SJSA1 (cell line): ENCODE measurements around the gene C1orf21. TPM values are rescaled to one million over a fixed set of nuclear protein-coding genes. Genes with fewer than 3 reads are reported as not detected.

Experiments
- DNase-seq, 2 experiments: peaks; one replicate each; pipeline ENCODE4 v3.0.0-alpha.2; 2015 to 2020; ENCODE audit warnings: low spot score in 2 of 2, low read depth in 1 of 2
- H3K27ac ChIP-seq: fragments of 250-450 bp; sonication (Bioruptor Pico); 2 replicates; pipeline ENCODE4 v1.5.1; 2020; ENCODE audit warnings: mild to moderate bottlenecking, moderate library complexity
- H3K27me3 ChIP-seq: fragments of 250-450 bp; sonication (Bioruptor Pico); replicated peaks from 2 replicates; pipeline ENCODE4 v1.5.1; 2020; ENCODE audit warnings: mild to moderate bottlenecking, moderate library complexity
- H3K36me3 ChIP-seq: fragments of 250-450 bp; sonication (Bioruptor Pico); 2 replicates; pipeline ENCODE4 v1.5.1; 2020; ENCODE audit warnings: mild to moderate bottlenecking
- H3K4me1 ChIP-seq: fragments of 250-450 bp; sonication (Bioruptor Pico); replicated peaks from 2 replicates; pipeline ENCODE4 v1.6.1; 2021; ENCODE audit warnings: mild to moderate bottlenecking
- H3K4me3 ChIP-seq: fragments of 250-450 bp; sonication (Bioruptor Pico); 2 replicates; pipeline ENCODE4 v1.5.1; 2020; ENCODE audit warnings: mild to moderate bottlenecking
- H3K9me3 ChIP-seq: fragments of 250-450 bp; sonication (Bioruptor Pico); replicated peaks from 2 replicates; pipeline ENCODE4 v1.5.1; 2020; ENCODE audit warnings: mild to moderate bottlenecking
- total RNA-seq: library from RNA; depleted of rRNA; stranded (reverse); fragments of >200 nt; shearing (Covaris generic); gene quantifications from 2 replicates; pipeline ENCODE4 v1.2.3, GENCODE V29; 2014

Gene C1orf21
- total RNA-seq, 1 experiment from 2014 or later: 13.3 TPM

GRCh38 chr1:184480736-184481135, 93.9 kb downstream of the C1orf21 start:
- Histone ChIP-seq H3K27me3 (no peaks in the 10 kb centered on the region), H3K9me3 (no peaks in the 10 kb centered on the region), H3K27ac (no peak overlapping the region), H3K36me3 (no peaks in the 10 kb centered on the region), H3K4me3 (no peak overlapping the region), H3K4me1 (peaks cover 26% of the 10 kb centered on the region)
- DNase-seq: no peak

- Histone ChIP-seq H3K4me3 (no peak overlapping the region), H3K27me3 (no peaks in the 10 kb centered on the region), H3K27ac (no peak overlapping the region), H3K36me3 (no peaks in the 10 kb centered on the region), H3K4me1 (peaks cover 32% of the 10 kb centered on the region), H3K9me3 (no peaks in the 10 kb centered on the region)
- DNase-seq: no peak
These were observed 95.3 kb downstream of the C1orf21 start for GRCh38 chr1:184482136-184482535.

- H3K27ac ChIP-seq: no peak overlapping the region
These were observed 96.4 kb downstream of the C1orf21 start for GRCh38 chr1:184483101-184483683.

GRCh38 chr1:184485751-184486723, 99.2 kb downstream of the C1orf21 start:
- Histone ChIP-seq H3K9me3 (no peaks in the 10 kb centered on the region), H3K4me1 (peaks cover 38% of the 10 kb centered on the region), H3K4me3 (no peak overlapping the region), H3K27me3 (no peaks in the 10 kb centered on the region), H3K27ac (no peak overlapping the region), H3K36me3 (no peaks in the 10 kb centered on the region)
- DNase-seq: no peak

More at GRCh38 chr1:184483101-184483683, 96.4 kb downstream of the C1orf21 start:
- no peak for DNase-seq
- no peaks in the 10 kb centered on the region for H3K27me3 ChIP-seq
- H3K4me1 ChIP-seq: peaks cover 32% of the 10 kb centered on the region
- H3K4me3 ChIP-seq: no peak overlapping the region
- no peaks in the 10 kb centered on the region for H3K9me3 ChIP-seq
- no peaks in the 10 kb centered on the region for H3K36me3 ChIP-seq

- DNase-seq: no peak
- Histone ChIP-seq H3K4me3 (no peak overlapping the region), H3K36me3 (no peaks in the 10 kb centered on the region), H3K27ac (no peak overlapping the region), H3K4me1 (peaks cover 46% of the 10 kb centered on the region), H3K9me3 (no peaks in the 10 kb centered on the region), H3K27me3 (no peaks in the 10 kb centered on the region)
These were observed 100.1 kb downstream of the C1orf21 start for GRCh38 chr1:184486761-184487445.

GRCh38 chr1:184487531-184488193, 100.8 kb downstream of the C1orf21 start:
- Histone ChIP-seq H3K36me3 (no peaks in the 10 kb centered on the region), H3K27me3 (no peaks in the 10 kb centered on the region), H3K4me3 (no peak overlapping the region), H3K4me1 (peaks cover 52% of the 10 kb centered on the region), H3K9me3 (no peaks in the 10 kb centered on the region), H3K27ac (no peak overlapping the region)
- DNase-seq: no peak

GRCh38 chr1:184489908-184490307, 103.1 kb downstream of the C1orf21 start:
- Histone ChIP-seq H3K4me1 (peaks cover 34% of the 10 kb centered on the region), H3K27me3 (no peaks in the 10 kb centered on the region), H3K27ac (no peak overlapping the region), H3K36me3 (no peaks in the 10 kb centered on the region), H3K9me3 (no peaks in the 10 kb centered on the region), H3K4me3 (no peak overlapping the region)
- no peak for DNase-seq

GRCh38 chr1:184492536-184492935, 105.7 kb downstream of the C1orf21 start:
- no peak for DNase-seq
- H3K36me3 ChIP-seq: no peaks in the 10 kb centered on the region
- H3K4me1 ChIP-seq: peaks cover 20% of the 10 kb centered on the region
- H3K4me3 ChIP-seq: no peak overlapping the region
- no peaks in the 10 kb centered on the region for H3K9me3 ChIP-seq
- no peak overlapping the region; the same call in 1 of the 2 replicates for H3K27ac ChIP-seq
- H3K27me3 ChIP-seq: no peaks in the 10 kb centered on the region

GRCh38 chr1:184493987-184494388, 107.2 kb downstream of the C1orf21 start:
- Histone ChIP-seq H3K27me3 (no peaks in the 10 kb centered on the region), H3K4me3 (no peak overlapping the region), H3K27ac (no peak overlapping the region), H3K36me3 (no peaks in the 10 kb centered on the region), H3K9me3 (no peaks in the 10 kb centered on the region), H3K4me1 (peaks cover 20% of the 10 kb centered on the region)
- no peak for DNase-seq

- H3K4me1 ChIP-seq: peaks cover 20% of the 10 kb centered on the region
- no peaks in the 10 kb centered on the region for H3K27me3 ChIP-seq
- no peaks in the 10 kb centered on the region for H3K9me3 ChIP-seq
- no peak for DNase-seq
- no peak overlapping the region for H3K4me3 ChIP-seq
- no peaks in the 10 kb centered on the region for H3K36me3 ChIP-seq
- H3K27ac ChIP-seq: no peak overlapping the region
These were observed 108.1 kb downstream of the C1orf21 start for GRCh38 chr1:184494929-184495328.

- Histone ChIP-seq H3K4me1 (no peaks in the 10 kb centered on the region), H3K27ac (no peak overlapping the region), H3K36me3 (no peaks in the 10 kb centered on the region), H3K9me3 (no peaks in the 10 kb centered on the region), H3K4me3 (no peak overlapping the region), H3K27me3 (no peaks in the 10 kb centered on the region)
- DNase-seq: no peak
These were observed 111.3 kb downstream of the C1orf21 start for GRCh38 chr1:184497959-184498723.

GRCh38 chr1:184499616-184500015, 112.8 kb downstream of the C1orf21 start:
- DNase-seq: no peak
- Histone ChIP-seq H3K27me3 (no peaks in the 10 kb centered on the region), H3K9me3 (no peaks in the 10 kb centered on the region), H3K27ac (no peak overlapping the region), H3K4me1 (no peaks in the 10 kb centered on the region), H3K4me3 (no peak overlapping the region), H3K36me3 (no peaks in the 10 kb centered on the region)

GRCh38 chr1:184502161-184502560, 115.3 kb downstream of the C1orf21 start:
- H3K27me3 ChIP-seq: no peaks in the 10 kb centered on the region
- H3K9me3 ChIP-seq: no peaks in the 10 kb centered on the region
- H3K4me3 ChIP-seq: no peak overlapping the region
- no peak for DNase-seq
- H3K36me3 ChIP-seq: no peaks in the 10 kb centered on the region
- H3K4me1 ChIP-seq: no peaks in the 10 kb centered on the region
- no peak overlapping the region for H3K27ac ChIP-seq
